Vein endothelial cell (primary cell): Measurements from ENCODE around the gene PHF24. TPM values are rescaled to one million over a fixed set of nuclear protein-coding genes. Genes with fewer than 3 reads are reported as not detected.

Experiments used
- total RNA-seq: library from RNA; depleted of rRNA; stranded (reverse); fragments of >200 nt; gene quantifications from 2 replicates; pipeline ENCODE4 v1.2.3, GENCODE V29; 2012

PHF24 gene
- not detected in 2 replicates for total RNA-seq

GRCh38 chr9:34957492-34958410 lies at the start of gene PHF24:
Gene PHF24, plus strand, starts transcription at chr9:34958285. Its CDS starts 13,014 bp downstream, at chr9:34971299.

GRCh38 chr9:34989003-34989945 lies 31.2 kb downstream of the PHF24 start, which contains the start of gene DNAJB5:
Gene DNAJB5, plus strand, starts transcription at chr9:34989745. Its CDS starts 886 bp downstream, at chr9:34990631.

Other genes with a start within 250 kb of the PHF24 start
- not detected in 2 replicates for gene CCL21, start 248.1 kb upstream of the PHF24 start, total RNA-seq
- gene DNAJB5, start 31.5 kb downstream of the PHF24 start, total RNA-seq, result 6.0 and 6.2 TPM in 2 replicates
- gene VCP, start 114.3 kb downstream of the PHF24 start, total RNA-seq, result 411 and 514 TPM in 2 replicates
- 20.4 and 21.2 TPM in 2 replicates for gene FANCG, start 121.7 kb downstream of the PHF24 start, total RNA-seq
- 12.4 and 13.1 TPM in 2 replicates for gene PIGO, start 138.3 kb downstream of the PHF24 start, total RNA-seq
- gene STOML2, start 144.8 kb downstream of the PHF24 start, total RNA-seq, result 170 and 194 TPM in 2 replicates
- gene ATOSB, start 157.6 kb downstream of the PHF24 start, total RNA-seq, result 49.0 and 50.9 TPM in 2 replicates
- 42.1 and 49.7 TPM in 2 replicates for gene UNC13B, start 203.7 kb downstream of the PHF24 start, total RNA-seq